Measurements from ENCODE around the gene SHC3.
A peak's percentile ranks its signal among the peaks of the same experiment; 100 is the strongest.

Gene SHC3

DNA sequence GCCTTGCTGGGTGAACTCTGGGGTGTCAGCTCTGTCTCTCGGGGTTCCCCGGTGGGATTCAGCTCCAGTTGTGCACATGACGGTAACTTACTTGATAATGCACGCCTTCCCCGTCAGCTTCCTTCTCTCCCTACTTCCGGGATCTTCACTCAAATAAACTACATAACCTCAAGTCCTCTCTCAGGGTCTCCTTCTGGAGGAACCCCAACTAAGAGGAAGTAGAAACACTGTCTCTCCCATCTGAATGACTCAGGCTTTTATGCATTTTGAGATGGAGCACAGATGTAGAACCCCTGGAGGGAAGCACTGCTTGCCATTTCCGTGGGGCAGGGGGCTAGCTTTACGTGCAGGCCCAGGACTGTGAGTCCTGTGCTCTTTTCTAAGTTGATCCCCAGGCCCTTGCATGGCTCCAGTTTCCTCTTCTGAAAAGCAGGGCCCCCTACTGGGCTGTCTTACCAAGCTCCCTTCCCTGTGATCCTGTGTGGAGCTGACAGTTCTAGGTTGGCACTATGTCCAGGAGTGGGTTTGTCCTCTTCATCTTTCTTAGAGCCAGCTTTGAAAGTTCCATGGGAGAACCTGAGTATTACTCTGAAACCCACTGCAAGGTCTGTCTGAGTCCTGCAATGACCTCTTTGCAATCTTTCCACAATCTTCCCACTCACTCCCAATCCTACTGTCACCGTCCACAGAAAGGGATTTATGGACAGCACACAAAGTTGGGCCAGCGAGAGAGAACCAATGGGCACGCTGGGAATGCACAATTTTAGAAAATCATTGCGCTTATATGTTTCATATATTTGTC lies 169.7 kb downstream of the SHC3 start:
- Histone ChIP-seq H3K4me1 (no peaks in the 10 kb centered on the region), H3K4me3 (no peak overlapping the region), H3K27me3 (peaks cover 0 to 4% of the 10 kb centered on the region in 2 donors), H3K9me3 (no peaks in the 10 kb centered on the region), H3K27ac (no peak overlapping the region), H3K36me3 (peaks cover 0 to 17% (median 12%) of the 10 kb centered on the region in 3 donors)
- intact Hi-C loops (cut with DNase I; ENCODE audit: low total_unique reads): loop anchor here (10.0 kb wide), 1 partner anchor 474 kb away; the partner anchor contains the start of gene NXNL2
- TF ChIP-seq, protein P1, sequence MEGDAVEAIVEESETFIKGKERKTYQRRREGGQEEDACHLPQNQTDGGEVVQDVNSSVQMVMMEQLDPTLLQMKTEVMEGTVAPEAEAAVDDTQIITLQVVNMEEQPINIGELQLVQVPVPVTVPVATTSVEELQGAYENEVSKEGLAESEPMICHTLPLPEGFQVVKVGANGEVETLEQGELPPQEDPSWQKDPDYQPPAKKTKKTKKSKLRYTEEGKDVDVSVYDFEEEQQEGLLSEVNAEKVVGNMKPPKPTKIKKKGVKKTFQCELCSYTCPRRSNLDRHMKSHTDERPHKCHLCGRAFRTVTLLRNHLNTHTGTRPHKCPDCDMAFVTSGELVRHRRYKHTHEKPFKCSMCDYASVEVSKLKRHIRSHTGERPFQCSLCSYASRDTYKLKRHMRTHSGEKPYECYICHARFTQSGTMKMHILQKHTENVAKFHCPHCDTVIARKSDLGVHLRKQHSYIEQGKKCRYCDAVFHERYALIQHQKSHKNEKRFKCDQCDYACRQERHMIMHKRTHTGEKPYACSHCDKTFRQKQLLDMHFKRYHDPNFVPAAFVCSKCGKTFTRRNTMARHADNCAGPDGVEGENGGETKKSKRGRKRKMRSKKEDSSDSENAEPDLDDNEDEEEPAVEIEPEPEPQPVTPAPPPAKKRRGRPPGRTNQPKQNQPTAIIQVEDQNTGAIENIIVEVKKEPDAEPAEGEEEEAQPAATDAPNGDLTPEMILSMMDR (IDR thresholded peaks at IDR 0.05): no peak
- peak in 1 of 2 donors; percentile 33 for DNase-seq

DNA sequence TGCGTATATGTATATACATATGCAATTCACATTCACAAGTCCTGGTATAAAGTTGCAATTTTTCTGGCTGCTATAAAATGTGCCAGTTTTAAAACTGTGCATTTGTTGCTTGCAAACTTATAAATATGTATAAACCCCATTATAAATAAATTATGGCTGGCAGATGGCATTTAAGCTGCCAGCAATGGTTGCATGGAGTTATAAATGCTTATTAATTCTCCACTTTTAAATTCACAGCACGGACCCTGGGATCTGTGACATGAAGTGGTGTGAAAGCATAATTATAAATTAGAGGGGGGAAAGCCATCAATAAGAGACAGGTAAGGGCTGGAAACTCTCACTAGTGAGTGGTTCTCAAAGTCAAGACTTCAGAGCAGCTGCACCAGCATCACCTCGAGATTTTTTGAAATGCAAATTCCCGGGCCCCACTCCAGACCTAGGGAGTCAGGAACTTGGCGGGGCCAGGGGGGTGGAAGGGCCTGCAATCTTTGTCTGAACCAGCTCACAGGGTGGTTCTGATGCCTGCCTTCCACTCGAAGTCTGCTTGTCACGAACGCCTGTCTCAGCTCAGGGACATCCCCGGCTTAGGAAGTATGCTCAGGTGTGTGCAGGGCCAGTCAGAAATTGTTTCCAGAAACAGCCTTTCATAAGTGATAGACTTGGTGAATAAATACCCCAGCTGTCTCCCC lies 170.4 kb downstream of the SHC3 start:
- intact Hi-C loops (cut with DNase I; ENCODE audit: low total_unique reads): loop anchor here (10.0 kb wide), 1 partner anchor 473 kb away; the partner anchor contains the start of gene NXNL2
- TF ChIP-seq, protein P1 (IDR thresholded peaks at IDR 0.05): no peak
- H3K4me1 ChIP-seq: no peaks in the 10 kb centered on the region

DNA sequence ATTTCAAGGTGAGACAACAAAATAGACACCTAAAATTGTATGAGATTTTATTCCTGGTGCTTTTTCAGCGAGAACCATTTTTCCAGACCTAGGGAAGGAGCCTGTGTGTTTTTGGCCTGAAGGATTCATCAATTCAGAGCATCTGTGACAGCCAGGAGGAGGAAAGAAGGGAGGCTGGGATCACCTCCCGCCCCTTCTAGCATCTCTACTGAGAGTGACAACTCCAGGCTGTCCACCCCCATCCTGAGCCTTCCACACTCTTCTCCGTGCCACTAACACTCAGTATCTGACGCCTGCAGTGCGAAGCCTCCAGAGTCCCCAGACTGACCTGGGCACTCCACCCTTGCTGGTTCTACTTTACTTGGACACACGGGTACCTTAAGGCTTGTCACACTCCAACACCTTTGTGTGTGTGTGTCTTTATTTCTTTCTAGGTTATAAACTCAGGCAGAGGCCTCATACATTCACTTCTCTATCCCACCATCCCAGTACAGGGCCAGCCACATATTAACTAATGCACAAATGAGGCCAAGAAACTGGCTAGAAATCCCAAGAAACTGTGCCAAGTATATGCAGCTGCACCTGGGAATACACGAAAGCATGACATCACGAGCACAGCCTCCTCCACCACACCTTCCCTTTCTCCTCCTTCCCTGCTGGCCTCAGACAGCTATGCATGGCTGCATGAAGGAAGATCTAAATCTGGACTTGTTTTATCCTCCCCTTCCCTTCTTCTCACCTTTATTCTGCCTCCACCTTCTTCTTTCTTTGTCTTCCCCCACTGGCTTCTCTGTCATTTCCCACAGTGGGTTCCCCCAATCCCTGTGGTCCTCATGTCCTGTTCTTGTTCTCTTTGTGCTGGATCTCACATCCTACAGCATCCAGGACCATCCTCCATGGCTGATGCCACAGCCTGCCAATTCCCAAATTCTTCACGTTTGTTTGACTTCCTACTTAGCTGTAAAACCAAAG lies 171.3 kb downstream of the SHC3 start:
- H3K4me1 ChIP-seq: no peaks in the 10 kb centered on the region
- H3K27me3 ChIP-seq: no peaks in the 10 kb centered on the region
- DNase-seq: peak in 1 of 2 donors; percentile 50
- H3K27ac ChIP-seq: no peak overlapping the region
- H3K9me3 ChIP-seq: no peaks in the 10 kb centered on the region
- peaks cover 7 to 34% (median 28%) of the 10 kb centered on the region in 3 donors for H3K36me3 ChIP-seq
- H3K4me3 ChIP-seq: no peak overlapping the region
- TF ChIP-seq, protein P1 (IDR thresholded peaks at IDR 0.05): no peak
- intact Hi-C loops (cut with DNase I; ENCODE audit: low total_unique reads): loop anchor here (10.0 kb wide), 1 partner anchor 472 kb away; the partner anchor contains the start of gene NXNL2

More for the DNA sequence above, 170.4 kb downstream of the SHC3 start:
- no peaks in the 10 kb centered on the region for H3K9me3 ChIP-seq
- H3K4me3 ChIP-seq: no peak overlapping the region
- DNase-seq: peak in 1 of 2 donors; percentile 48
- no peak overlapping the region for H3K27ac ChIP-seq
- H3K27me3 ChIP-seq: no peaks in the 10 kb centered on the region
- H3K36me3 ChIP-seq: peaks cover 0 to 24% (median 19%) of the 10 kb centered on the region in 3 donors

DNA sequence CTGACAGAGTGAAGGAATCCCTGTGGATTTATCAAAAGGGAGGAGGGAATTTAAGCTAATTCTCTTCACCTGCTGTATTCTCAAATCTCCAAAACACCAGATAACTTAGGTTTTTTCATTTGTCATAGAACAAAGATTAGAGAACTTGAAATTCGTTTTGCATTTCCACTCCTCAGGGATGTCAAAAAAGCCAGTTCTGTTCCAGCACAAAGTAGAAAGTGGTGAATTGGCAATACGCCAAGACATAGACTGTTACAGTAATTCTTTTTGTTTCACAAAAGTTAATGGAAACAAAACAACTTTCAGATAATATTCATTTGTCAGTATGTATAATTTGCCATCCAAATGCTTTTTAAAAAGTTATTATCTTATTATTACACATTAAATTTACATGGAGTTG lies 172.4 kb downstream of the SHC3 start:
- DNase-seq: no peak
- TF ChIP-seq, protein P1 (IDR thresholded peaks at IDR 0.05): no peak
- Histone ChIP-seq H3K4me1 (peaks cover 0 to 8% (median 5%) of the 10 kb centered on the region in 4 donors), H3K27me3 (no peaks in the 10 kb centered on the region), H3K36me3 (peaks cover 16 to 42% (median 35%) of the 10 kb centered on the region in 3 donors), H3K4me3 (no peak overlapping the region), H3K9me3 (no peaks in the 10 kb centered on the region), H3K27ac (no peak overlapping the region)
- intact Hi-C loops (cut with DNase I; ENCODE audit: low total_unique reads): loop anchor here (10.0 kb wide), 1 partner anchor 471 kb away; the partner anchor contains the start of gene NXNL2

DNA sequence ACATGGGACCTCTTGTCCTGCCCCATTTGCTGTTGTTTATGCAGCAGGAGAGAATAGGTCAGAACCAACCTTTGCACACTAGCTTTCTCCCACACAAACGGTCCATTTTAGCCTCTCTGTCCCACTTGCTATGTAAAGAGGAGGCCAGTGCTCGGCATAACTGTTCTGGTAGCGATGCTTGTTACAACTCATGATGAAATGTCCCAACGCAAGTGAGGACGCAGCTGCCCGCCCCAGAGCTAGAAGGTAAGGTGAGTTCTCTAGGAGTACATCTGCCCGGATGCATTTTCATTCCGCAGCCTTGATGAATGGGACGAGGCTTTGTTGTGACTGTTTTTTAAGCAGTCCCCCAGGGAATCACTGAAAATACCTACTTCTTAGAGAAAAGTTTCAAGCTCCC lies 173.3 kb downstream of the SHC3 start:
- intact Hi-C loops (cut with DNase I; ENCODE audit: low total_unique reads): loop anchor here (10.0 kb wide), 1 partner anchor 471 kb away; the partner anchor contains the start of gene NXNL2
- TF ChIP-seq, protein P1 (IDR thresholded peaks at IDR 0.05): no peak
- H3K4me1 ChIP-seq: peaks cover 0 to 17% (median 14%) of the 10 kb centered on the region in 4 donors

More for the DNA sequence above, 173.3 kb downstream of the SHC3 start:
- Histone ChIP-seq H3K9me3 (no peaks in the 10 kb centered on the region), H3K36me3 (peaks cover 16 to 42% (median 35%) of the 10 kb centered on the region in 3 donors), H3K27me3 (no peaks in the 10 kb centered on the region), H3K4me3 (no peak overlapping the region), H3K27ac (no peak overlapping the region)
- DNase-seq: peak in 1 of 2 donors; percentile 49

Data from tibial artery (tissue), 4 donors.